Measurements from ENCODE around the gene CACNG3.

The CACNG3 gene

DNA sequence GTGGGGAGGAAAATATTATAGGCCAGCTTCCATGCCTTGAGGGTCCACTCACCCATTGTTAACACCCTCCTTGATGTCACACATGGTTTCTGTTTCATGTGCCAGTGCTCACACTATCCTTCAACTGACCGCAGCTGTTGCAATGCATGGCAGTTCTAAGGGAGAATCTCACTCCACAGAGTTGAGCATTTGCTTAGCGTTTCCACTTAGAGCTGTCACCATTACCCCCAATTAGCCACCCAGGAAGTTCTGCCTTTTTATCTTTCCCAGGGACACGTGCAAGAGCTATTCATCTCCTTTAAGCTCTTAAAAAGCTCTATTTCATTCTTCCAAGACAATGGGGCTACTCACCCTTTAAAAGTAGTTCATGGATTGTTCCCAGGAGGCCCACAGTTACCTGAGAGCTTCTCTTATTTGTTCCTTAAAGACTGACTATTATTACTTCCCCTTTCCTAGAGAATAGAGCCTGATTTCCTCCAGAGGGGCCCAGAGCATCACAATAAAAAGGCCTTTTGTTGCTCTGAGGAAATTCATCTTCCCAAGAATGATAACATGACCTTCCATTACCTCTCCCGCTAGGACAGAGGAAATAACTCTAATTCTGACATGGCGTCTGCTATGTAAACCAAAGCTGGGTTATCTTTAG is 126.8 kb downstream of the CACNG3 start:
- DNase-seq (ENCODE audit: low read depth): no peak
- no peak overlapping the region for H3K4me3 ChIP-seq (ENCODE audit: low read depth, low read length)
- TF ChIP-seq, protein P1, sequence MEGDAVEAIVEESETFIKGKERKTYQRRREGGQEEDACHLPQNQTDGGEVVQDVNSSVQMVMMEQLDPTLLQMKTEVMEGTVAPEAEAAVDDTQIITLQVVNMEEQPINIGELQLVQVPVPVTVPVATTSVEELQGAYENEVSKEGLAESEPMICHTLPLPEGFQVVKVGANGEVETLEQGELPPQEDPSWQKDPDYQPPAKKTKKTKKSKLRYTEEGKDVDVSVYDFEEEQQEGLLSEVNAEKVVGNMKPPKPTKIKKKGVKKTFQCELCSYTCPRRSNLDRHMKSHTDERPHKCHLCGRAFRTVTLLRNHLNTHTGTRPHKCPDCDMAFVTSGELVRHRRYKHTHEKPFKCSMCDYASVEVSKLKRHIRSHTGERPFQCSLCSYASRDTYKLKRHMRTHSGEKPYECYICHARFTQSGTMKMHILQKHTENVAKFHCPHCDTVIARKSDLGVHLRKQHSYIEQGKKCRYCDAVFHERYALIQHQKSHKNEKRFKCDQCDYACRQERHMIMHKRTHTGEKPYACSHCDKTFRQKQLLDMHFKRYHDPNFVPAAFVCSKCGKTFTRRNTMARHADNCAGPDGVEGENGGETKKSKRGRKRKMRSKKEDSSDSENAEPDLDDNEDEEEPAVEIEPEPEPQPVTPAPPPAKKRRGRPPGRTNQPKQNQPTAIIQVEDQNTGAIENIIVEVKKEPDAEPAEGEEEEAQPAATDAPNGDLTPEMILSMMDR (IDR thresholded peaks at IDR 0.05; ENCODE audit: insufficient read depth, low read depth, low read length, missing control alignments): no peak

DNA sequence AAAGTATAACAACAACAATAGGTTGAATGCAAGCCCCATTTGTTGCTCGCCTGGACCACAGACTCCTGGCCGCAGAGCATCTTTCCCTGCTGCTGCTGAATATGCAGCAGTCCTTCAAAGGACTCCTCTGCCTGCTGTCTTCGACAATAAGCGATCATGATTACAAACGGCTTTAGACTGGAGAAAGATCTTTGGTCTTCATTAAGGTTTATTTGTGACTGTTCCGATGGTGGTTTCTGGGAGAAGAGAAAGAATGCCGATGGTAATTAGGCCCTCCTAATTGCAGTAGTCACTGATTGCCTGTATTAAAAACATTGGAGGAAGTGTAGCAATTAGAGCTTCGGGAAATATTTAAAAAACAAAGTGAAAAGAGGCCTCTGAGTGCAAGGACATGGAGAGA is 138.2 kb downstream of the CACNG3 start:
- no peak for DNase-seq (ENCODE audit: low read depth)
- H3K4me3 ChIP-seq (ENCODE audit: low read depth, low read length): no peak overlapping the region
- TF ChIP-seq, protein P1 (IDR thresholded peaks at IDR 0.05; ENCODE audit: insufficient read depth, low read depth, low read length, missing control alignments): no peak

DNA sequence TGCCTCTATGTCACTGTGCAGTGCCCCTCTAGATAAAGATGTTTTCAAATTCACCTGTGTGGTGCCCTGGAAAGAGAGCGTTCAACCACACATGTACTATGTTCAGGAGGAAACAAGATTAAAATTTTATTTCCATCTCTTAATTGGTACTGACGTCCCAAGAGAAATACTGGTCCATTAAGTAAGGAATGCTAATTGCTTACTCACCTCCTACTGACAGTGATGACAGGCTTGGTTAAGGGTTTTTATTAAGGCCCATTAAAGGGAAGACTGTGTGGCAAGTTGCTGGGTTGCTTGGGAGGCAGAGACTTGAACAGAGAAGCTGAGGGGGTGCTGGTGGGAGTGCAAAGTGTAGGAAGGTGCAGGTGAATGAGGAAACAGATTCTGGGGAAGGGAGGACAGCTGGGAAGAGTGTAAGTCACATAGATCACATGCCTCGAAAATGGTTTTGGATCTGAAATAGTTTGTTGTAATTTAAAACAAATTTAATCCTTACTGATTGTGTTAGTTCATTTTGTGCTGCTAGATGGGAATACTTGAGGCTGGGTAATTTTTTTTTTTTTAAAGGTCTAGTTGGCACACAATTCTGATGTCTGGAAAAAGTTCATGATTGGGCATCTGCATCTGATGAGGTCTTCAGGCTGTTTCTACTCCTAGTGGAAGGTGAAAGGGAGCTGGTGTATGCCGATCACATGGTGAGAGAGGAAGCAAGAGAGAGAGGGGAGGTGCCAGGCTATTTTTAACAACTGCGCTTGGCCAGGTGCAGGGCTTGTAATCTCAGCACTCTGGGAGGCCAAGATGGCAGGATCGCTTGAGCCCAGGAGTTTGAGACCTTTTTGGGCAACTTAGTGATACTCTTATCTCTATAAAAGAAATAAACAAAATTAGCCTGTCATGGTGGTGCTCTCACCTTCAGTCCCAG is 140.5 kb downstream of the CACNG3 start:
- peak; percentile 46 for DNase-seq (ENCODE audit: low read depth)
- H3K4me3 ChIP-seq (ENCODE audit: low read depth, low read length): no peak overlapping the region
- TF ChIP-seq, protein P1 (IDR thresholded peaks at IDR 0.05; ENCODE audit: insufficient read depth, low read depth, low read length, missing control alignments): no peak

DNA sequence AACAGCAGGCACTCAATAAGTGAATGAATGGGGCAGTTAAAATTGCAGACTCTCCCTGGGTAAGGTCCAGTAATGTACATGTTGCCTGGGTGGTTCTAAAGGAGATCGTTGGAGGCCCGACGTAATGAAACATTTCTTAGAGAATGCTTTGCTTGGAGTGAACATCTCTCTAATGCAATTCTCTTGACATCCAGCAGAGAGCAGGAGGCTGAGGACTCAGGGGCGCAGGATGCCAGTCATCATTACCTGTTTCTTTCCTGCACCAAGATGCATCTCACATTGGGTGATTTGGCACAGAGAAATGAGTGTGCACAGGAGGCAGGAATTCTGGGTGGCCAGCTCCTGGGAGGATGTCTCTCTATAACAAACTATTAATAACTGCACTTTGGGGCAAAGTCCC is 152.9 kb downstream of the CACNG3 start:
- peak; percentile 53 for DNase-seq (ENCODE audit: low read depth)

More for the DNA sequence above, 152.9 kb downstream of the CACNG3 start:
- TF ChIP-seq, protein P1 (IDR thresholded peaks at IDR 0.05; ENCODE audit: insufficient read depth, low read depth, low read length, missing control alignments): peak; percentile 50
- no peak overlapping the region for H3K4me3 ChIP-seq (ENCODE audit: low read depth, low read length)
